Activated T-cell treated with anti-CD3 and anti-CD28 coated beads, Interleukin-2, amount 50 U/mL, for 1 hour (primary cell): ENCODE results near the gene CCDC92.
"Not testable (repeated sequence)": the region's sequence is repeated elsewhere in the genome, so short reads cannot be mapped to it uniquely, and the experiment has no call there.

Experiments used
- DNase-seq: peaks from one replicate; pipeline ENCODE4 v3.0.0-alpha.2; 2020

The CCDC92 gene

GRCh38 chr12:123947531-123947930 is 25.1 kb downstream of the CCDC92 start:
- not testable (repeated sequence) for DNase-seq

GRCh38 chr12:123946516-123947505 is 25.8 kb downstream of the CCDC92 start:
- not testable (repeated sequence) for DNase-seq

- no peak for DNase-seq
Measured at GRCh38 chr12:123946152-123946515, 26.5 kb downstream of the CCDC92 start.

DNA sequence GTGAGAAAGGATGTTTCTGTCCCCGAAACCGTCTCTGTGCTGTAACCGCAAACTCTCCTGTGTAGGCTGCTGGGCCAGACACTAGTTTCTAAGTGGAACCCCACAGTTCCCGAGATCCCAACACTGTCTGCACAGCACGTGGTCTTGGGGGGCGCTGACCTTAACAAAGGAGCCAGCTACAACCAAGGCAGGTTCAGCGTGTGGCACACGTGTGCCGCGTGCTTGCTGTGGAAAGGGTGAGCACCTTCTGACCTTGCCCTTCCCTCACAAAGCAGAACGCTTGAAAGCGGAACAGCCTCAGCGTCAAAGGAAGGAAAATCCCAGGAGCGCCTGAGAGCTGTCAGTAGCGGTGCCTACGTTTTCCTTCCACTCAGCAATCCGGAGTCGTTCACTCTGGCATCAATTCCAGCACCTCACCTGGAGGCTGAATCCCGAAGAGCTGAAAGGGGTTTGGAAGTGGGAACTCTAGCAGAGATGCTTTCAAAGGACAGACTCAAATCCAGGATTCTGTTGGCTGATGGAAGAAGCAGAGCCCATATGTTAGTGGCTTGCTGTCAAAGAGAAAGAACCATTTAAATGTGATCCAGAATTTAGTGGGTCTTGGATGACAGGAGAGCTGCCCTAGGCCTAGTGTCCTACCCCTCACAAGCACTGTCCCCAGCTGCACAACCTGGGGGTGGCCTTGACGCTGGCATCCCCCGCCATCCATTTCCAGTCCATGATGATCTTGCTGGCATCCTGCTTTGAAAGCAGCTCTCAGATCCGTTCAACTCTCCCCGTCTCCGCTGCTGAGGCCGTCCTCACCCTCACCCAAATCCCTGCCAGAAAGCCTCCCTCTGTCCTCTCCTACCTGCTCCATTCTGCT is 27.1 kb downstream of the CCDC92 start:
- no peak for DNase-seq

GRCh38 chr12:123944696-123945095 is 27.9 kb downstream of the CCDC92 start:
- no peak for DNase-seq

- no peak for DNase-seq
Measured at GRCh38 chr12:123943816-123944215, 28.8 kb downstream of the CCDC92 start.

DNA sequence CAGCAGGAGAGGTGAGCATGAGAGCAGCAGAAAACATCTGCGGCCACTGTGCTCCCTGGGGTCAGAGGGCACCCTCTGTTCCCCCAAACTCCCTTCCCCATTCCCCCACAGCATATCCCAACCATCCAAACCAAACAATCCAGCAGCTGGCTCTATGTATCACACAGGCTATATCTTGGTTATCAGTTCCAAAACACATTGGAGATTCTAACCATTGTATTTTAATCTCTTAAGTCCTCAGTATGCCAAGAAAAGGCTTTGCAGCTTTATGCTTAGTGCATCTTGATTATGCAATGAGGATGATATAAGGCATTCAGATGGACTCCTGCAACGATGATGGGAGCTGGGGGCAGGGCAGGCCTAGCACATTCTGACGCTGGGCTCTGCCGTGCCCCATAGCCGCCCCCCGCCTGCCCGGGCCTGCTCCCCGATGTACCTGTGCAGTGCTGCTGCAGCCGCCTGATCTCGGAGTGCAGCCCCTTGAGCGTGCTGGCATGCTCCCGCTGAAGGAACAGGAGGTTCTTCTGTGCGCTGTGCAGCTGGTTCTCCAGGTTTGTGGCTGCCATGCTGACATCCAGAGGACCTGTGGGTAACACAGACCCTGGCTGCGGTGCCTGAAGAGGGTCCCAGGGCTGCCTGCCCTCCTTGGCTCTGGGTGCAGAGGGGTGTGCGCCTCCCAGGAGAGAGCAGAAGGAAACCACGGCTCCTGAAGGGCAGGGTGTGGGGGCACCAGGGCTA is 29.6 kb downstream of the CCDC92 start:
- DNase-seq: no peak

DNA sequence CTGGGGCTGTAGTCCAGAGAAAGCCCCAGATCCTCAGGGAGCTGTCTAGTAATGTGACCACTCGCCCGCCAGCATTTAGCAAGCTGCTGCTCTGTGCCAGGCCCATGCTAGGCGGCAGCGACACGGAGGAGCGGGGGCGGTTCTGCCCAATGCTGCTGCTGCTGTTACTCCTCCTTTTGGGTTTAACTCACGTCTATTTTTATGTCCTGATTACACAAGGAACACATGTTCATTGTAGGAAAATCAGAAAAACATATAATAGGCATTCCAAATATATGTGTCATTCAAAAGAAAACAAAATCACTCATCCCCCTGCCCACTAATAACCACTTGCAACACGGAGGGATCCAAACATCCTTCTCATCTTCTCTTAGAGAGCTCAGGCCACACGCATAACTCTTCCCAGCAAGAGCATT is 30.4 kb downstream of the CCDC92 start:
- DNase-seq: no peak

- no peak for DNase-seq
Measured at GRCh38 chr12:123941624-123942237, 30.9 kb downstream of the CCDC92 start.

- DNase-seq: no peak
Measured at GRCh38 chr12:123941000-123941399, 31.6 kb downstream of the CCDC92 start.

GRCh38 chr12:123940627-123940966 is 32.0 kb downstream of the CCDC92 start:
- no peak for DNase-seq

GRCh38 chr12:123939716-123940626 is 32.7 kb downstream of the CCDC92 start:
- no peak for DNase-seq

GRCh38 chr12:123938679-123939480 is 33.8 kb downstream of the CCDC92 start:
- DNase-seq: no peak

DNA sequence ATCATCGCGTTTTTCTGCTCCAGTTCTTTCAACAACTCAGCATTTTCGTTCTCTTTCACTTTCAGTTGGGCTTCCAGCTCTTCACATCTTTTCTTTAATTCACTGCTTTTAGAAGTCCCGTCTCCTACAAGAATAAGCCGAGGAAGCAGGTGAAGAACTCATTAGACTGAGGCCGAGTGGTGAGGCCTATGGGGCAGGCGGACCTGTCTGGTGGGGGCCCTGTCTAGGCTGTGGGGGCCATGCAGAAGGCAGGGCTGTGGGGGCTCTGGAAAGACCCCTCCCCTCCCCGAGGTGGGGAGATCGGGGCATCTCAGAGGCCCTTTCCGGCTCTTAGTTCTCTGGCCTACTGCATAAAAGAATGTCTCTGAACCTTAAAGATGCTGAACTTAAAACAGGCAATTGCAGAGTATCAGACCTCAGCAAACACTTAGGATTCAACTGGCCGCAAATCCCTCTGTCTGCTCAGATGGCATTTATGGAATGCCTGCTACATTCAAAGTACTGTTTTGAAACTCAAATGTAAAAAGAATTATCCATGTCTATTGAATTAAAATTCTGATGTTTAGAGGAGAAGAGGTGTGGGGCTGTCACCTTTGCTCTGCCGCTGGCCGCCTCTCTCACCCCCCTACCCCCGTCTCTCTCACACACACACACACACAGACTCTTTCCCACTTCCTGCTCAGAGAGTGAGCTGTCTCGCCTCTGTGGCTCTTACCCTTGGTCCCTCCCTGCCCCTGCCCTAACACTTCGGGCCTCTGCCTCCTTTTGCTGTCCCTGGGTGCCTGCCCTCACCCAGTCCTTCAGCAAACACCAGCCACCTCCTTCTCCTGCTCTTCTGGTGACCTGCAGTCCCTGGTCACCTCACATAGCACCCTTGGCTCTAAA is 34.7 kb downstream of the CCDC92 start:
- peak; percentile 37 for DNase-seq

DNA sequence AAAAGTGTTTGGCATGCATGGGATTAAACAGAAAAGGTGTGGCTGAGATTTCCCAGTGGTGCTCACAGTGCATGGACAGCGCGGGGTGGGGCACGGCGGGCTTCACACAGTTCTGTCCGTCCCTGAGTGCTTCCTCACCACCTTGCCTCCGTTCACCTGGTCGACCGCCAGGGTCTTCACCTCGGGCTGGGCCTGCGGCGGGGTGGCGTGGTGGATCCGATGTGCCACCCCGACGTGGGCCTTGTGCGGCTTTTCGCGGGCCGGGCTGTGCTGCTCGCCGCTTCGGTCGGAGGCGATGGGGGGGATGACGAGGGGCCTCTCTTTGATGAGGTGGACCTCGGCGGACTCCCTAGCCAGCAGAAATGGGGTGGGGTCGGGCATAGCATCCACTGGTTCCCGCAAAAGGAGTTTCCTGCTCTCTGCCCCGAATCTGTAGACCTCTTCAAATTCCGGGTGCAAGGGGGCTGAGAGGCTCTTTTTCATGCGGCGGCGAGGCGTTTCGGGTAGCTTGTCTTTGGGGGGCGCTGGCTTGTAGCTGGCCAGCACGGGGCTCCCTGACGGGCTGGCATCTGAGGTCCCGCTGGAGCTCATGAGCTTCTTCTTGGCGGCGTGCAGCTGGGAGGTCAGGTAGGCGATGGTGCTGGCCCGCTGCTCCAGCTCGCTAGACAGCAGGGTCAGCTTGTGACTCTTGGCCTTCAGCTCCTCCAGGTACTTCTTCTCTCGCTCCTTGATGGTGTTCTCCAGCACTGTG is 35.5 kb downstream of the CCDC92 start:
- no peak for DNase-seq

GRCh38 chr12:123936471-123936870 is 36.2 kb downstream of the CCDC92 start:
- no peak for DNase-seq

DNA sequence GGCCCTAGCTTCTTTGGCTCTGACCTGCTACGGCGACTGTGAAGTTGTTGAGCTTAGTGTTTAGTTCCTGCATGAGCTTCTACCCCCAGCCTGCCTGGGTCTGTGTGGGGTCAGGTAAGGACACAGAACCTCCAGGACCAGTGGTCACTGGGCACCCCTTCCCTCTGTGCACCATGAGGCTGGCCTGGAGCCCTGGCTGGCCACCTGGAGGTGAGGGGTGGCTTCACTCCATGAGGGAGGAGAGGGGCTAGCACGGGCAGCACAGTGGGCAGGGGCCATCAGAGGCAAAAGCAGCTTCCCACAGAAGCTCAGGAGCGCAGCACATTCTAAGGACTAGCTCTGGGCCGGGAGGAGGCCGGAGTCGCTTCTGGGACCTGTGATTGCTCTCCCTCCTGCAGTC is 36.7 kb downstream of the CCDC92 start:
- no peak for DNase-seq

DNA sequence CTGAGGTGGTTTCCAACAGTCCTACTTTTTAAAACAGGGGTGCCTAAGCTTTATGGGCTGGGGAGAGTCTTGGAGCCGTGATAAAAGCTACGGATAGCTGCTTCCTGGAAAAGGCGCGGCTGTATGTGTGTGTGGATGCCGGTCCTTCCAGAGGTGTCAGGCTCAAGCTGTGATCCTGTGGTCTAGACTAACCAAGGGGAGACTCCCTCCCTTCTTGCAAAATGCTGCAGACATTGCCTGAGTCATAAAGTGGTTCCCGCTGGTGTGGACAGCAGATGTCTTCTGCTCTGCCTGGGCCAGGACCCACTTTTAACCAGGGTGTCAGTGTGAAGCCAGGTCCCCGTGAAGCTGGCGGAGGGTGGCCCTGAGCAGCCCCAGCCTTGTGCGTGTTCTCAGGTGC is 37.8 kb downstream of the CCDC92 start:
- DNase-seq: no peak
